CD4-positive, alpha-beta memory T cell (primary cell): ENCODE results near the gene ZFAND3. TPM values are rescaled to one million over a fixed set of nuclear protein-coding genes. Genes with fewer than 3 reads are reported as not detected.
"Not testable (repeated sequence)": the region's sequence is repeated elsewhere in the genome, so short reads cannot be mapped to it uniquely, and the experiment has no call there.

ENCODE experiments used
- CTCF ChIA-PET: fragments of 350-600 bp; sonication (Branson Sonifier 250); formaldehyde crosslinking; loops from one replicate; lab custom pipeline; 2021; ENCODE audit warnings: inconsistent platforms; ENCODE audit not compliant: partially characterized antibody; lab: Charles Lee
- POLR2A ChIA-PET: fragments of 350-600 bp; sonication (Branson Sonifier 250); formaldehyde crosslinking; loops from one replicate; lab custom pipeline; 2021; ENCODE audit not compliant: partially characterized antibody; lab: Charles Lee
- DNase-seq, 5 donors: peaks; one replicate each; pipeline versions ENCODE4 v3.0.0 to v3.0.0-alpha.2; 2020 to 2022; ENCODE audit warnings: mixed read lengths in 1 of 5
- H3K27ac ChIP-seq: one replicate; pipeline ENCODE4 v1.7.0; 2013; ENCODE audit warnings: low read depth, low read length
- H3K27me3 ChIP-seq: 2 replicates; pipeline ENCODE4 v1.7.0; 2013; ENCODE audit warnings: mild to moderate bottlenecking, low read length, moderate library complexity; ENCODE audit not compliant: insufficient read depth
- H3K36me3 ChIP-seq: 2 replicates; pipeline ENCODE4 v1.7.0; 2013; ENCODE audit warnings: mild to moderate bottlenecking, low read length, moderate library complexity; ENCODE audit not compliant: insufficient read depth
- H3K4me1 ChIP-seq: 2 replicates; pipeline ENCODE4 v1.7.0; 2013; ENCODE audit warnings: mild to moderate bottlenecking, low read length, moderate library complexity; ENCODE audit not compliant: insufficient read depth
- H3K4me3 ChIP-seq, 2 donors: one replicate each; pipeline ENCODE4 v1.7.0; 2013; ENCODE audit warnings: low read length in 2 of 2, mild to moderate bottlenecking in 1 of 2
- H3K9me3 ChIP-seq, 2 donors: one replicate each; pipeline ENCODE4 v1.7.0; 2013; ENCODE audit warnings: low read length in 2 of 2, control low read depth in 1 of 2; ENCODE audit not compliant: control insufficient read depth in 1 of 2
- H3K27ac Mint-ChIP-seq, 7 donors: one replicate each; pipeline ENCODE4 v1.8.0; 2020 to 2021; ENCODE audit warnings: mixed read lengths in 7 of 7, mild to moderate bottlenecking in 6 of 7, inconsistent platforms in 3 of 7, moderate library complexity in 3 of 7
- H3K27me3 Mint-ChIP-seq, 2 donors: one replicate each; pipeline ENCODE4 v1.8.0; 2020 to 2021; ENCODE audit warnings: mixed read lengths in 2 of 2
- H3K36me3 Mint-ChIP-seq, 2 donors: one replicate each; pipeline ENCODE4 v1.8.0; 2020 to 2021; ENCODE audit warnings: mixed read lengths in 2 of 2, inconsistent platforms in 1 of 2, mild to moderate bottlenecking in 1 of 2
- H3K4me1 Mint-ChIP-seq, 4 donors: one replicate each; pipeline ENCODE4 v1.8.0; 2020 to 2021; ENCODE audit warnings: mixed read lengths in 4 of 4, mild to moderate bottlenecking in 1 of 4
- H3K4me3 Mint-ChIP-seq, 8 donors: one replicate each; pipeline ENCODE4 v1.8.0; 2020 to 2021; ENCODE audit warnings: mixed read lengths in 8 of 8, mild to moderate bottlenecking in 7 of 8, moderate library complexity in 6 of 8, inconsistent platforms in 3 of 8
- H3K9me3 Mint-ChIP-seq, 8 donors: one replicate each; pipeline ENCODE4 v1.8.0; 2020 to 2021; ENCODE audit warnings: mixed read lengths in 8 of 8, mild to moderate bottlenecking in 5 of 8, inconsistent platforms in 3 of 8, moderate library complexity in 1 of 8
- intact Hi-C: fragments of 100-400 bp; cut with micrococcal nuclease; formaldehyde crosslinking; loops from one replicate; pipeline ENCODE4 v1.15.1; 2023
- polyA plus RNA-seq, 2 donors: library from polyadenylated mRNA; unstranded; fragments of 300-500 nt; fragmentation: Illumina TruSeq; gene quantifications; one replicate each; pipeline ENCODE4 v1.2.3, GENCODE V29; 2021
- total RNA-seq, 2 experiments: library from RNA; stranded (reverse); gene quantifications; one replicate each; pipeline ENCODE4 v1.2.3, GENCODE V29; 2021

ZFAND3 gene
- total and polyA plus RNA-seq, 4 experiments from 2014 or later = 2.1 to 33.0 (median 20.1) TPM

GRCh38 chr6:37990762-37991525, 171.4 kb downstream of the ZFAND3 start:
- CTCF ChIA-PET = interaction anchor here (0.6 to 2.0 kb wide), 2 partner anchors 131 to 664 kb away, joined by 3 to 5 read pairs; no protein-coding TSS in a partner anchor
- H3K27ac Mint-ChIP-seq = no peak overlapping the region

DNA sequence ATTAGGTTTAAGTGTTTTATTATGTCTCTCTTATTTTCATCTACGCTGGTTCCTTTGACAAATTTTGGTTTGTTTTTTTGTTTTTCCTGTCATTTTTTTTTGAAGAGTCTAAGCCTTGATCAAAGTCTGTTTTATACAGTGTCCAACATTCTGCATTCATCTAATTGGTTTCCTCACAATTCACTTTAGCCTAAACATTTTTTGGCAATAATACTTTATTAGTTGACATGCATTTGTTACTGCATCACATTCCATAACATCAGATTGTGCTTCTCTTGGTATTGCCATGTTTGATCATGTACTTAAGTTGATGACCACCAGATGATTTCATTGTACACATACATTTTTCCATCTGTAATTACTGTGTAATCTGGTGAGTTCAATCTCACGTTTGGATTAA, 173.2 kb downstream of the ZFAND3 start:
- Mint-ChIP-seq H3K4me3 (no peak overlapping the region), H3K27me3 (no peaks in the 10 kb centered on the region), H3K4me1 (peaks cover 32 to 48% (median 39%) of the 10 kb centered on the region in 4 donors), H3K36me3 (no peaks in the 10 kb centered on the region), H3K9me3 (peaks cover 0 to 2% (median 0%) of the 10 kb centered on the region in 8 donors), H3K27ac (no peak overlapping the region)
- Histone ChIP-seq H3K27ac (no peak overlapping the region), H3K9me3 (no peaks in the 10 kb centered on the region), H3K36me3 (no peaks in the 10 kb centered on the region), H3K4me1 (no peaks in the 10 kb centered on the region), H3K27me3 (no peaks in the 10 kb centered on the region), H3K4me3 (no peak overlapping the region)
- CTCF ChIA-PET = no interaction called here
- POLR2A ChIA-PET = no interaction called here
- no peak for DNase-seq
- intact Hi-C loops = no loop called here

More at GRCh38 chr6:37990762-37991525, 171.4 kb downstream of the ZFAND3 start:
- POLR2A ChIA-PET = interaction anchor here (0.7 kb wide), 1 partner anchor 68 kb away, joined by 3 read pairs; no protein-coding TSS in a partner anchor
- Histone ChIP-seq H3K4me1 (no peaks in the 10 kb centered on the region), H3K4me3 (no peak overlapping the region), H3K27ac (no peak overlapping the region), H3K27me3 (no peaks in the 10 kb centered on the region), H3K9me3 (no peaks in the 10 kb centered on the region), H3K36me3 (no peaks in the 10 kb centered on the region)
- no peak for DNase-seq
- Mint-ChIP-seq H3K27me3 (no peaks in the 10 kb centered on the region), H3K4me1 (peaks cover 39 to 64% (median 48%) of the 10 kb centered on the region in 4 donors), H3K36me3 (no peaks in the 10 kb centered on the region), H3K4me3 (no peak overlapping the region), H3K9me3 (no peaks in the 10 kb centered on the region)
- intact Hi-C loops = no loop called here

- H3K36me3 Mint-ChIP-seq, H3K4me3 ChIP-seq: not testable (repeated sequence)
Measured at GRCh38 chr6:37993194-37993593, 173.7 kb downstream of the ZFAND3 start.

GRCh38 chr6:37993596-37993995, 174.1 kb downstream of the ZFAND3 start:
- Mint-ChIP-seq H3K36me3 (no peaks in the 10 kb centered on the region), H3K27me3 (no peaks in the 10 kb centered on the region), H3K27ac (no peak overlapping the region), H3K4me1 (peaks cover 29 to 42% (median 39%) of the 10 kb centered on the region in 4 donors), H3K4me3 (no peak overlapping the region), H3K9me3 (peaks cover 0 to 4% (median 0%) of the 10 kb centered on the region in 8 donors)
- Histone ChIP-seq H3K4me1 (no peaks in the 10 kb centered on the region), H3K9me3 (no peaks in the 10 kb centered on the region), H3K27me3 (no peaks in the 10 kb centered on the region), H3K4me3 (no peak overlapping the region), H3K27ac (no peak overlapping the region), H3K36me3 (no peaks in the 10 kb centered on the region)
- ChIA-PET POLR2A (no interaction called here), CTCF (interaction anchor here (1.6 kb wide), 1 partner anchor 14 kb away, joined by 4 read pairs; no protein-coding TSS in a partner anchor)
- DNase-seq = no peak
- intact Hi-C loops = no loop called here

More at GRCh38 chr6:37993194-37993593, 173.7 kb downstream of the ZFAND3 start:
- POLR2A ChIA-PET, H3K27ac ChIP-seq, H3K4me3 Mint-ChIP-seq, H3K9me3 ChIP-seq, intact Hi-C loops, H3K9me3 Mint-ChIP-seq, H3K4me1 ChIP-seq, H3K36me3 ChIP-seq, DNase-seq, H3K27me3 Mint-ChIP-seq, H3K27me3 ChIP-seq, H3K27ac Mint-ChIP-seq: not testable (repeated sequence)
- H3K4me1 Mint-ChIP-seq = peaks cover 32 to 46% (median 41%) of the 10 kb centered on the region in 4 donors
- CTCF ChIA-PET = interaction anchor here (1.6 kb wide), 1 partner anchor 15 kb away, joined by 4 read pairs; no protein-coding TSS in a partner anchor

DNA sequence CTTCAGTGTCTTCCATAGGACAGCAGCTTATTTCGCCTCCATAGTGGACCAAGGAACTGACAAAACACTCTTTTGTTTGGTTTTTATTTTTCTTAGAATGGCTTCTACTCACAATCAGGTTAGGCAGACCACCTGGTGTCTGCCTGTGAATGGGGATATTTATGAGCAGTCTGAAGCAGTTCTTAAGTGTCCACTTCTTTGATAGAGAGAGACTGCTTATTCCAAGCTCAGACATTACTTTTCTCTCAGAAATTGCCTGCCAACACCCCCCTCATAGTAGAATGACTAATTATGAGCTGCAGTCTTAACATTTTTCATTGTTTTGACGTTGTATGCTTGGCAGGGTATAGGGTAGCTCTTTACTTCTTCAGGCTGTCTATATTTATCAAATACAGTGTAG, 174.7 kb downstream of the ZFAND3 start:
- intact Hi-C loops = no loop called here
- no peak overlapping the region for H3K27ac ChIP-seq
- CTCF ChIA-PET = interaction anchor here (1.6 kb wide), 1 partner anchor 14 kb away, joined by 4 read pairs; no protein-coding TSS in a partner anchor
- H3K9me3 ChIP-seq = no peaks in the 10 kb centered on the region
- no peak for DNase-seq
- H3K4me3 ChIP-seq = no peak overlapping the region
- Mint-ChIP-seq H3K27ac (no peak overlapping the region), H3K4me3 (no peak overlapping the region), H3K4me1 (peaks cover 27 to 39% (median 36%) of the 10 kb centered on the region in 4 donors), H3K27me3 (no peaks in the 10 kb centered on the region), H3K9me3 (peaks cover 0 to 4% (median 0%) of the 10 kb centered on the region in 8 donors), H3K36me3 (peaks cover 0 to under 1% of the 10 kb centered on the region in 2 donors)
- no peaks in the 10 kb centered on the region for H3K27me3 ChIP-seq
- no peaks in the 10 kb centered on the region for H3K4me1 ChIP-seq
- H3K36me3 ChIP-seq = no peaks in the 10 kb centered on the region
- POLR2A ChIA-PET = no interaction called here

DNA sequence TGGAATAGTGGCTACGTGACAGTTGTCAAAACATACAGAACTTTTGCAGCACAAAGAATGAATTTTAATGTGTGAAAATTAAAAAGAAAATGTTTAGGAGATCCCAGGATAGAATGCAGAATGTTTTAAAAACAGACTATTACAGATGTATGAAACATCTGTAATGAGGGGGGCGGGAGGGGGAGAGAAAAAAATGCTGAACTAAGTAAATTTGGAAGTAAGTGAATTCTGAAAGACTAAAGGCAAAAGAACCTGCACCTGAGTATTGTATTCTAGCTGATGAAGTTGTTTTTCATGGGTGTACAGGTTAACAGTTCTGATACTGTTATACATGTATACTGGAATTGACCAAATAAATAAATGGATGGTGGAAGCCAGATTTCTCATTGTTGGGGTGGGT, 178.8 kb downstream of the ZFAND3 start:
- Histone ChIP-seq H3K27ac (no peak overlapping the region), H3K4me3 (no peak overlapping the region), H3K9me3 (no peaks in the 10 kb centered on the region), H3K4me1 (no peaks in the 10 kb centered on the region), H3K36me3 (no peaks in the 10 kb centered on the region), H3K27me3 (no peaks in the 10 kb centered on the region)
- ChIA-PET CTCF (interaction anchor here (1.1 kb wide), 1 partner anchor 36 kb away, joined by 4 read pairs; no protein-coding TSS in a partner anchor), POLR2A (no interaction called here)
- Mint-ChIP-seq H3K9me3 (peaks cover 0 to 4% (median 1%) of the 10 kb centered on the region in 8 donors), H3K4me1 (peaks cover 14 to 29% (median 19%) of the 10 kb centered on the region in 4 donors), H3K4me3 (no peak overlapping the region), H3K36me3 (peaks cover 0 to 12% of the 10 kb centered on the region in 2 donors), H3K27me3 (no peaks in the 10 kb centered on the region), H3K27ac (no peak overlapping the region)
- intact Hi-C loops = no loop called here
- no peak for DNase-seq

GRCh38 chr6:38001386-38001785, 181.9 kb downstream of the ZFAND3 start:
- POLR2A ChIA-PET = no interaction called here
- no peaks in the 10 kb centered on the region for H3K9me3 ChIP-seq
- H3K27ac Mint-ChIP-seq = no peak overlapping the region
- no peaks in the 10 kb centered on the region for H3K4me1 ChIP-seq
- CTCF ChIA-PET = no interaction called here
- no peaks in the 10 kb centered on the region for H3K27me3 Mint-ChIP-seq
- no peak for DNase-seq
- H3K9me3 Mint-ChIP-seq = peaks cover 0 to 4% (median 1%) of the 10 kb centered on the region in 8 donors
- intact Hi-C loops = no loop called here
- H3K36me3 Mint-ChIP-seq = peaks cover 0 to 12% of the 10 kb centered on the region in 2 donors
- H3K4me1 Mint-ChIP-seq = peaks cover 13 to 33% (median 23%) of the 10 kb centered on the region in 4 donors
- no peak overlapping the region for H3K4me3 Mint-ChIP-seq
- H3K4me3 ChIP-seq = no peak overlapping the region
- H3K36me3 ChIP-seq = no peaks in the 10 kb centered on the region
- H3K27me3 ChIP-seq = no peaks in the 10 kb centered on the region
- H3K27ac ChIP-seq = no peak overlapping the region
